ENCODE measurements around the gene SLC35D2.
"Not testable (repeated sequence)": the region's sequence is repeated elsewhere in the genome, so short reads cannot be mapped to it uniquely, and the experiment has no call there.

SLC35D2 gene

GRCh38 chr9:96362119-96362518 is 21.4 kb downstream of the SLC35D2 start:
- not testable (repeated sequence) for FAIRE-seq; DNase-seq (ENCODE audit: insufficient read length, low spot score)

GRCh38 chr9:96361668-96362067 is 21.8 kb downstream of the SLC35D2 start:
- no peak for DNase-seq (ENCODE audit: insufficient read length, low spot score)
- FAIRE-seq, result no peak

GRCh38 chr9:96360976-96361375 is 22.5 kb downstream of the SLC35D2 start:
- no peak for DNase-seq (ENCODE audit: insufficient read length, low spot score)
- FAIRE-seq, result no peak

GRCh38 chr9:96360523-96360922 is 23.0 kb downstream of the SLC35D2 start:
- FAIRE-seq; DNase-seq (ENCODE audit: insufficient read length, low spot score): not testable (repeated sequence)

GRCh38 chr9:96350866-96351265 is 32.6 kb downstream of the SLC35D2 start:
- FAIRE-seq (no peak), DNase-seq (ENCODE audit: insufficient read length, low spot score) (no peak)

- no peak for FAIRE-seq
- DNase-seq (ENCODE audit: insufficient read length, low spot score), result no peak
Measured at GRCh38 chr9:96348261-96348660, 35.2 kb downstream of the SLC35D2 start.

GRCh38 chr9:96345551-96345950 is 38.0 kb downstream of the SLC35D2 start:
- no peak for DNase-seq (ENCODE audit: insufficient read length, low spot score)
- FAIRE-seq, result no peak

- DNase-seq (ENCODE audit: insufficient read length, low spot score), result no peak
- FAIRE-seq, result no peak
Measured at GRCh38 chr9:96344458-96345180, 38.9 kb downstream of the SLC35D2 start.

GRCh38 chr9:96343515-96344360 is 39.8 kb downstream of the SLC35D2 start:
- DNase-seq (ENCODE audit: insufficient read length, low spot score) (no peak), FAIRE-seq (no peak)

GRCh38 chr9:96342571-96343245 is 40.8 kb downstream of the SLC35D2 start:
- DNase-seq (ENCODE audit: insufficient read length, low spot score) (no peak), FAIRE-seq (no peak)

- no peak for FAIRE-seq
Measured at GRCh38 chr9:96340707-96341106, 42.8 kb downstream of the SLC35D2 start.

GRCh38 chr9:96338299-96338698 is 45.2 kb downstream of the SLC35D2 start:
- FAIRE-seq (no peak), DNase-seq (ENCODE audit: insufficient read length, low spot score) (no peak)

More at GRCh38 chr9:96340707-96341106, 42.8 kb downstream of the SLC35D2 start:
- no peak for DNase-seq (ENCODE audit: insufficient read length, low spot score)

- DNase-seq (ENCODE audit: insufficient read length, low spot score), result no peak
- FAIRE-seq, result no peak
Measured at GRCh38 chr9:96333958-96334357, 49.6 kb downstream of the SLC35D2 start.

GRCh38 chr9:96331236-96331947 is 52.1 kb downstream of the SLC35D2 start:
- DNase-seq (ENCODE audit: insufficient read length, low spot score) (no peak), FAIRE-seq (no peak)

GRCh38 chr9:96327694-96328352 is 55.7 kb downstream of the SLC35D2 start:
- FAIRE-seq (peak; percentile 72), DNase-seq (ENCODE audit: insufficient read length, low spot score) (peak; percentile 36)

GRCh38 chr9:96323169-96323568 is 60.3 kb downstream of the SLC35D2 start:
- FAIRE-seq, result no peak
- no peak for DNase-seq (ENCODE audit: insufficient read length, low spot score)

GRCh38 chr9:96322736-96323135 is 60.8 kb downstream of the SLC35D2 start:
- DNase-seq (ENCODE audit: insufficient read length, low spot score), result not testable (repeated sequence)

GRCh38 chr9:96322210-96322609 is 61.3 kb downstream of the SLC35D2 start:
- FAIRE-seq; DNase-seq (ENCODE audit: insufficient read length, low spot score): not testable (repeated sequence)

More at GRCh38 chr9:96322736-96323135, 60.8 kb downstream of the SLC35D2 start:
- not testable (repeated sequence) for FAIRE-seq

GRCh38 chr9:96321515-96321914 is 62.0 kb downstream of the SLC35D2 start:
- DNase-seq (ENCODE audit: insufficient read length, low spot score), result no peak
- FAIRE-seq, result no peak

GRCh38 chr9:96320749-96321280 is 62.7 kb downstream of the SLC35D2 start:
- no peak for FAIRE-seq
- DNase-seq (ENCODE audit: insufficient read length, low spot score), result no peak

All from GM19239 (cell line).